GM13977 (cell line): Measurements from ENCODE around the gene KIAA0408.

Source experiments
- DNase-seq: peaks from one replicate; pipeline ENCODE4 v3.0.0; 2012; ENCODE audit warnings: low spot score
- CTCF ChIP-seq: IDR thresholded peaks from 2 replicates; pipeline ENCODE4 v1.5.1; 2012; ENCODE audit warnings: mild to moderate bottlenecking, control low read depth; ENCODE audit not compliant: insufficient read depth; ENCODE audit errors: extremely low read depth, missing control alignments
- in situ Hi-C: fragments of 300-500 bp; cut with MboI; formaldehyde crosslinking; loops from one replicate; pipeline ENCODE4 v1.12.0; 2022; ENCODE audit warnings: low sequenced_read_pairs, low pct_unique_long_range_greater_than_20kb, mixed read lengths, inconsistent platforms; ENCODE audit not compliant: unreplicated experiment

The KIAA0408 gene

DNA sequence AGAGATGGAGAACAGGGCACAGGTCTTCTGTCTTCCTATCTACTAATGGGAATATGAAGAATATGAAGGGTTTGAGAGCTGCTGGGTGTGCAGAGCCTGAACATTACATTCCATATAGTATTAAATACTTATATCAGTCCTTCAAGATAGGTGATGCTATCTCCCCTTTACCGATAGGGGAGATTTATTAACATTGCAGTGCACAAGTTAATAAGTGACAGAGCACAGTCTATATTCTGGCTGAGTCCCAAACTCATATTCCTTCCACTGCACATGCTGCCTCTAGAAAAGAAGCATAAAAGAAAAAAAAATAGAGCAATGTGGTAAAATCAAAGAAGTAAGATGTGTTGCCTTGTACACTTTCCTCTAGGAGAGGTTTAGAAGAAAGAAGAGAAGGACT lies 18.5 kb upstream of the KIAA0408 start:
- no peak for DNase-seq
- no peak for TF ChIP-seq CTCF
- in situ Hi-C loops, result loop anchor here (10.0 kb wide), 1 partner anchor 47 kb away; no protein-coding TSS in a partner anchor

DNA sequence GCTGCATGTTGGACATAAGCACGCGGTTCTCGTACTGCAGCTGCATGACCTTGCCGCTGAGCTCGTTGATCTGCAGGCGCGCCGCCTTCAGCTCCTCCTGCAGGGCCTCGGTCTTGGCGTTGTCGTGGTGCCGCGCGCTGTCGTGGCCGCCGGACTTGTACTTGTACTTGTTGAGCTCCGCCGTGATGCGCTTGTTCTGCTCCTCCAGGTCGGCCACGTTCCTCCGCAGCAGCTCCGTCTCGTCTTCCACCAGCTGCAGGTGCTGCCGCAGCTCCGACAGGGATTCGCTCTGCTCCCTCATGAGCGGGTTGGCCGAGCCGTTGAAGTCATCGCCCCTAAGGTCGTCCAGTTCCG lies 16.6 kb upstream of the KIAA0408 start:
- no peak for TF ChIP-seq CTCF
- in situ Hi-C loops, result loop anchor here (10.0 kb wide), 1 partner anchor 49 kb away; no protein-coding TSS in a partner anchor
- DNase-seq, result no peak

GRCh38 chr6:127475135-127475822 lies 16.1 kb upstream of the KIAA0408 start:
- no peak for TF ChIP-seq CTCF
- in situ Hi-C loops, result loop anchor here (10.0 kb wide), 1 partner anchor 50 kb away; no protein-coding TSS in a partner anchor
- DNase-seq, result no peak

- no peak for TF ChIP-seq CTCF
- in situ Hi-C loops, result loop anchor here (10.0 kb wide), 1 partner anchor 53 kb away; no protein-coding TSS in a partner anchor
- no peak for DNase-seq
Observed at GRCh38 chr6:127471379-127472255, 12.4 kb upstream of the KIAA0408 start.

GRCh38 chr6:127468936-127469335 lies 9.7 kb upstream of the KIAA0408 start:
- in situ Hi-C loops, result no loop called here
- no peak for TF ChIP-seq CTCF
- DNase-seq, result no peak

GRCh38 chr6:127466416-127466815 lies 7.2 kb upstream of the KIAA0408 start:
- in situ Hi-C loops, result no loop called here
- TF ChIP-seq CTCF, result no peak
- DNase-seq, result no peak
